Colonic mucosa (tissue), 4 donors: ENCODE measurements around the gene SLC5A10. TPM values are rescaled to one million over a fixed set of nuclear protein-coding genes. Genes with fewer than 3 reads are reported as not detected.

Experiments
- DNase-seq: peaks from one replicate; pipeline ENCODE4 v3.0.0-alpha.2; 2020
- H3K27ac ChIP-seq: fragments of 200-600 bp; one replicate; pipeline ENCODE4 v1.8.0; 2021
- H3K27me3 ChIP-seq: fragments of 200-600 bp; one replicate; pipeline ENCODE4 v1.8.0; 2021
- H3K36me3 ChIP-seq: fragments of 200-600 bp; one replicate; pipeline ENCODE4 v1.8.0; 2021
- H3K4me1 ChIP-seq: fragments of 200-600 bp; one replicate; pipeline ENCODE4 v1.8.0; 2021; ENCODE audit warnings: mild to moderate bottlenecking
- H3K4me3 ChIP-seq: fragments of 200-600 bp; one replicate; pipeline ENCODE4 v1.8.0; 2021
- H3K9ac ChIP-seq, 2 donors: one replicate each; pipeline ENCODE4 v1.7.0; 2013; ENCODE audit warnings: control low read depth in 2 of 2, low read depth in 2 of 2, low read length in 2 of 2
- H3K9me3 ChIP-seq: fragments of 200-600 bp; one replicate; pipeline ENCODE4 v1.8.0; 2021
- CTCF ChIP-seq: fragments of 200-600 bp; IDR thresholded peaks from one replicate; pipeline ENCODE4 v1.8.0; 2022; ENCODE audit warnings: antibody characterized with exemption, mild to moderate bottlenecking
- intact Hi-C: fragments of 100-400 bp; cut with DNase I; formaldehyde crosslinking; loops from one replicate; pipeline ENCODE4 v1.14.1; 2022
- total RNA-seq, 2 donors: library from RNA; stranded (reverse); fragmentation: NEBNext Ultra II Directional in 1 of 2; extraction: Animal tissue kit (Norgen Biotek cat#: 25700) in 1 of 2; gene quantifications; one replicate each; pipeline ENCODE4 v1.2.1, GENCODE V29; 2021
- donor health status: healthy.
- donor health status: DM: no; HTN: no; CAD: no.
- donor health status: DM: no; HTN: no; CAD: no.

Gene SLC5A10
- total RNA-seq, 2 donors from 2014 or later = 0.16 TPM; not detected in 1

- intact Hi-C loops = no loop called here
- Histone ChIP-seq H3K4me1 (peaks cover 15% of the 10 kb centered on the region), H3K27me3 (no peaks in the 10 kb centered on the region), H3K9ac (peak overlapping the region in 1 of 2 donors; percentile 86), H3K36me3 (no peaks in the 10 kb centered on the region), H3K4me3 (no peak overlapping the region), H3K9me3 (no peaks in the 10 kb centered on the region), H3K27ac (peak overlapping the region; percentile 72)
- no peak for DNase-seq
- no peak for TF ChIP-seq CTCF
Observed at GRCh38 chr17:18970582-18971480, 18.9 kb downstream of the SLC5A10 start.

GRCh38 chr17:18971801-18972200 lies 19.8 kb downstream of the SLC5A10 start:
- Histone ChIP-seq H3K9ac (no peak overlapping the region), H3K4me3 (no peak overlapping the region), H3K27me3 (no peaks in the 10 kb centered on the region), H3K36me3 (no peaks in the 10 kb centered on the region), H3K4me1 (peaks cover 15% of the 10 kb centered on the region), H3K9me3 (no peaks in the 10 kb centered on the region), H3K27ac (no peak overlapping the region)
- intact Hi-C loops = no loop called here
- no peak for TF ChIP-seq CTCF
- DNase-seq = no peak

GRCh38 chr17:18974407-18975149 lies 22.6 kb downstream of the SLC5A10 start:
- H3K4me1 ChIP-seq = peaks cover 3% of the 10 kb centered on the region
- peak overlapping the region; percentile 44 for H3K27ac ChIP-seq
- intact Hi-C loops = no loop called here

GRCh38 chr17:18975597-18975996 lies 23.6 kb downstream of the SLC5A10 start:
- H3K27ac ChIP-seq = peak overlapping the region; percentile 44
- H3K9me3 ChIP-seq = no peaks in the 10 kb centered on the region
- no peak overlapping the region for H3K4me3 ChIP-seq
- H3K4me1 ChIP-seq = peaks cover 4% of the 10 kb centered on the region
- DNase-seq = no peak
- no peaks in the 10 kb centered on the region for H3K27me3 ChIP-seq
- intact Hi-C loops = no loop called here
- TF ChIP-seq CTCF = no peak
- H3K36me3 ChIP-seq = no peaks in the 10 kb centered on the region
- H3K9ac ChIP-seq = no peak overlapping the region

More at GRCh38 chr17:18974407-18975149, 22.6 kb downstream of the SLC5A10 start:
- TF ChIP-seq CTCF = no peak
- Histone ChIP-seq H3K36me3 (no peaks in the 10 kb centered on the region), H3K27me3 (no peaks in the 10 kb centered on the region), H3K9ac (peak overlapping the region; percentile 41 to 79), H3K9me3 (no peaks in the 10 kb centered on the region), H3K4me3 (no peak overlapping the region)
- DNase-seq = no peak

GRCh38 chr17:18976201-18976600 lies 24.2 kb downstream of the SLC5A10 start:
- Histone ChIP-seq H3K27ac (peak overlapping the region; percentile 44), H3K9ac (peak overlapping the region in 1 of 2 donors; percentile 68), H3K4me3 (no peak overlapping the region), H3K4me1 (peaks cover 9% of the 10 kb centered on the region), H3K36me3 (no peaks in the 10 kb centered on the region), H3K9me3 (no peaks in the 10 kb centered on the region), H3K27me3 (no peaks in the 10 kb centered on the region)
- TF ChIP-seq CTCF = no peak
- intact Hi-C loops = no loop called here
- DNase-seq = no peak
